ENCODE results near the gene MSI2. TPM values are rescaled to one million over a fixed set of nuclear protein-coding genes. Genes with fewer than 3 reads are reported as not detected.
A peak's percentile ranks its signal among the peaks of the same experiment; 100 is the strongest.

Gene MSI2
- total RNA-seq, 6 experiments from 2014 or later: 12.0 to 22.6 (median 19.4) TPM

DNA sequence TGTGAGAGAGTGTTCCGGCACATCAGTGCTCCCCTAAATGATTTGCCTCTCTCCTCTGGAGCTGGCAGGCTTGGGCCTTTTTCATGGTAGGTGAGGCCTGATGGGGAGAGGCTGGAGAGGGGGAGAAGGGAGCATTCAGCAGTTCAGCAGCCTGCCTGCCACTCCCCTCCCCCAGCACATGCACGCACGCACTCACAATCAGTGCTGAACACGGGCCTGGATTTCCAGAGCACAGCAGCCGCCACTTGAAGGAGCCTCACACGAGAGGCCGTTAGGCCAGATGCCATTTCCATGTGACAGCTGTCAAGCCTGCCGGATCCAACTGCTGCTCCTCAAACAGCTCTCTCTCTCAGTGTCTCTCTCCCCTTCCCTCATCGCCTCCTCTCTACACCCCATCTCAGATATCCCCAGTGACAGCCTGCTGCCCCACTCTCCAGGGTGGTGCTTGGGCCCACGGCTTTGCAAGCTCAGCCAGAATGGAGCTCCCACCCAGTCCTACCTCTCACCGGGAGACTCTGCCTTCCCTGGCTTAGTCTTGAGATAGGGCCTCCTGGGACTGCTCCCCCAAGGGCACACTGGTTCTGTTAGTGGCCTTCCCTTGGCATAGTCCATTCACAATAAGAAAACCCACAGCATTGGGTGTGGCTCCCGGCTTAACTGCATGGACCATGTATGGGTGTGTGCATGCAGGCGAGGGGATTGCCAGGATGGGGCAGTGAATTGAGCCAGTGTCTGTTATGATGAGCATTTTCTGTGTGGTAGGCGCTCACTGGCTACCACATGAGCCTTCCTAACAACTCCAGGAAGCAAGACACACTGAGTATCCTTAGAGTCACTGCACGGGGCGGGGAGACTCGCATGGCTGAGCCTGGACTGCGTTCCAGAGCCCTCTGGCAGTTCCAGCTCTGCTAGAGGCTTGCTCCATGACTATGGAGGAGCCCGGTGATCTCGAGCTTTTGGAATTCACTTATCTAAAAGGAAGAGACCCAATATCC, 262.6 kb downstream of the MSI2 start:
- no peak overlapping the region for H3K27ac ChIP-seq
- intact Hi-C loops (cut with DNase I): loop anchor here in 1 of 2 donors (10.0 kb wide), 1 partner anchor 64 kb away; no protein-coding TSS in a partner anchor

DNA sequence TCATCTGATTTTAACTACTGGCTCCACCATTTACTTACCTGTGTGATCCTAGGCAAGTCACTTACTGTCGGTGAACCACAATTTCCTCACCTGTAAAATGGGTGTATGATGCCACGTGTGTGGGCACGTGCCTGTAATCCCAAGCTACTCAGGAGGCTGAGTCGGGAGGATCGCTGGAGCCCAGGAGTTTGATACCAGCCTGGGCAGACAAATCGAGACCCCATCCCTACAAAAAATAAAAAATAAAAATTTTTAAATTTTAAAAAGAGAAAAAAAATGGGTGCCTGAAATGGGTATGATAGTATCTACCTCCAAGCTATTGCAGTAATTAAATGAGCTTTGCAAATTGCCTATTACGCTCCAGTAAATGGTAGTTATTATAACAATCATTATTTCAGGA, 263.5 kb downstream of the MSI2 start:
- no peak overlapping the region for H3K27ac ChIP-seq
- no peaks in the 10 kb centered on the region for H3K36me3 ChIP-seq
- DNase-seq (no peak), ATAC-seq (no peak)
- no peak overlapping the region for H3K4me3 ChIP-seq
- no peak for TF ChIP-seq POLR2A (IDR thresholded peaks at IDR 0.05)
- no peak for TF ChIP-seq CTCF (IDR thresholded peaks at IDR 0.05)
- peaks cover 0 to 36% (median 2%) of the 10 kb centered on the region in 4 donors for H3K4me1 ChIP-seq
- H3K27me3 ChIP-seq: no peaks in the 10 kb centered on the region
- H3K9me3 ChIP-seq: no peaks in the 10 kb centered on the region
- intact Hi-C loops (cut with DNase I): loop anchor here in 1 of 2 donors (10.0 kb wide), 1 partner anchor 65 kb away; no protein-coding TSS in a partner anchor
- WGBS (ENCODE audit: insufficient coverage, low coverage, low lambda C conversion rate, missing lambda C conversion rate): 93% methylated on average over 7 of the region's 7 CpGs

More for the DNA sequence above, 262.6 kb downstream of the MSI2 start:
- H3K36me3 ChIP-seq: no peaks in the 10 kb centered on the region
- DNase-seq (no peak), ATAC-seq (peak in 1 of 4 donors; percentile 8)
- H3K9me3 ChIP-seq: no peaks in the 10 kb centered on the region
- no peaks in the 10 kb centered on the region for H3K27me3 ChIP-seq
- TF ChIP-seq CTCF (IDR thresholded peaks at IDR 0.05) (no peak), POLR2A (IDR thresholded peaks at IDR 0.05) (no peak)
- H3K4me3 ChIP-seq: no peak overlapping the region
- 91% methylated on average over 9 of the region's 20 CpGs for WGBS (ENCODE audit: insufficient coverage, low coverage, low lambda C conversion rate, missing lambda C conversion rate)
- H3K4me1 ChIP-seq: peaks cover 0 to 32% (median 2%) of the 10 kb centered on the region in 4 donors

- ATAC-seq (no peak), DNase-seq (no peak)
- H3K27ac ChIP-seq: no peak overlapping the region
Measured at GRCh38 chr17:57521606-57522005, 265.3 kb downstream of the MSI2 start.

More at GRCh38 chr17:57521606-57522005, 265.3 kb downstream of the MSI2 start:
- Histone ChIP-seq H3K9me3 (no peaks in the 10 kb centered on the region), H3K36me3 (no peaks in the 10 kb centered on the region), H3K27me3 (no peaks in the 10 kb centered on the region), H3K4me1 (peaks cover 0 to 27% (median 2%) of the 10 kb centered on the region in 4 donors), H3K4me3 (no peak overlapping the region)
- intact Hi-C loops (cut with DNase I): no loop called here
- no peak for TF ChIP-seq POLR2A (IDR thresholded peaks at IDR 0.05)
- no peak for TF ChIP-seq CTCF (IDR thresholded peaks at IDR 0.05)
- WGBS (ENCODE audit: insufficient coverage, low coverage, low lambda C conversion rate, missing lambda C conversion rate): 95% methylated on average over 4 of the region's 7 CpGs

Measured in right lobe of liver (tissue), 6 donors.